ENCODE data around the gene RBKS.
A peak's percentile ranks its signal among the peaks of the same experiment; 100 is the strongest.

The RBKS gene

GRCh38 chr2:27903649-27904404, 13.6 kb upstream of the RBKS start:
- no peaks in the 10 kb centered on the region for H3K27me3 ChIP-seq (ENCODE audit: control insufficient read depth, insufficient read depth, low read length)
- H3K36me3 ChIP-seq (ENCODE audit: control insufficient read depth, insufficient read depth, low read length), result no peaks in the 10 kb centered on the region; the same call in 1 of the 2 replicates
- H3K9me3 ChIP-seq (ENCODE audit: control insufficient read depth, insufficient read depth, low read depth, low read length), result no peaks in the 10 kb centered on the region
- H3K4me3 ChIP-seq (ENCODE audit: low read depth, low read length), result no peak overlapping the region
- no peak overlapping the region for H3K27ac ChIP-seq (ENCODE audit: low read depth, low read length)
- H3K4me1 ChIP-seq (ENCODE audit: control insufficient read depth, insufficient read depth, low read length), result no peaks in the 10 kb centered on the region; the same call in 1 of the 2 replicates
- no peak overlapping the region for H3K9ac ChIP-seq (ENCODE audit: low read length)

GRCh38 chr2:27903018-27903417, 12.8 kb upstream of the RBKS start:
- Histone ChIP-seq H3K27ac (ENCODE audit: low read depth, low read length) (no peak overlapping the region), H3K9ac (ENCODE audit: low read length) (no peak overlapping the region), H3K36me3 (ENCODE audit: control insufficient read depth, insufficient read depth, low read length) (no peaks in the 10 kb centered on the region; the same call in 1 of the 2 replicates), H3K4me1 (ENCODE audit: control insufficient read depth, insufficient read depth, low read length) (no peaks in the 10 kb centered on the region; the same call in 1 of the 2 replicates), H3K9me3 (ENCODE audit: control insufficient read depth, insufficient read depth, low read depth, low read length) (no peaks in the 10 kb centered on the region), H3K27me3 (ENCODE audit: control insufficient read depth, insufficient read depth, low read length) (no peaks in the 10 kb centered on the region), H3K4me3 (ENCODE audit: low read depth, low read length) (no peak overlapping the region)

- H3K36me3 ChIP-seq (ENCODE audit: control insufficient read depth, insufficient read depth, low read length), result no peaks in the 10 kb centered on the region; the same call in 1 of the 2 replicates
- no peak overlapping the region for H3K4me3 ChIP-seq (ENCODE audit: low read depth, low read length)
- H3K27ac ChIP-seq (ENCODE audit: low read depth, low read length), result no peak overlapping the region
Observed at GRCh38 chr2:27902098-27902497, 11.9 kb upstream of the RBKS start.

GRCh38 chr2:27901234-27901633, 11.0 kb upstream of the RBKS start:
- Histone ChIP-seq H3K9ac (ENCODE audit: low read length) (no peak overlapping the region), H3K4me1 (ENCODE audit: control insufficient read depth, insufficient read depth, low read length) (no peaks in the 10 kb centered on the region), H3K27me3 (ENCODE audit: control insufficient read depth, insufficient read depth, low read length) (no peaks in the 10 kb centered on the region), H3K36me3 (ENCODE audit: control insufficient read depth, insufficient read depth, low read length) (peaks cover 8% of the 10 kb centered on the region), H3K9me3 (ENCODE audit: control insufficient read depth, insufficient read depth, low read depth, low read length) (no peaks in the 10 kb centered on the region), H3K4me3 (ENCODE audit: low read depth, low read length) (no peak overlapping the region), H3K27ac (ENCODE audit: low read depth, low read length) (no peak overlapping the region)

More at GRCh38 chr2:27902098-27902497, 11.9 kb upstream of the RBKS start:
- H3K27me3 ChIP-seq (ENCODE audit: control insufficient read depth, insufficient read depth, low read length), result no peaks in the 10 kb centered on the region
- H3K9ac ChIP-seq (ENCODE audit: low read length), result no peak overlapping the region
- H3K9me3 ChIP-seq (ENCODE audit: control insufficient read depth, insufficient read depth, low read depth, low read length), result no peaks in the 10 kb centered on the region
- no peaks in the 10 kb centered on the region; the same call in 1 of the 2 replicates for H3K4me1 ChIP-seq (ENCODE audit: control insufficient read depth, insufficient read depth, low read length)

- no peaks in the 10 kb centered on the region for H3K27me3 ChIP-seq (ENCODE audit: control insufficient read depth, insufficient read depth, low read length)
- H3K9me3 ChIP-seq (ENCODE audit: control insufficient read depth, insufficient read depth, low read depth, low read length), result no peaks in the 10 kb centered on the region
- peaks cover 11% of the 10 kb centered on the region for H3K36me3 ChIP-seq (ENCODE audit: control insufficient read depth, insufficient read depth, low read length)
- H3K4me3 ChIP-seq (ENCODE audit: low read depth, low read length), result no peak overlapping the region
- H3K27ac ChIP-seq (ENCODE audit: low read depth, low read length), result no peak overlapping the region
- H3K9ac ChIP-seq (ENCODE audit: low read length), result no peak overlapping the region
- H3K4me1 ChIP-seq (ENCODE audit: control insufficient read depth, insufficient read depth, low read length), result no peaks in the 10 kb centered on the region
Observed at GRCh38 chr2:27897717-27898116, 7.5 kb upstream of the RBKS start.

- Histone ChIP-seq H3K9ac (ENCODE audit: low read length) (no peak overlapping the region), H3K4me1 (ENCODE audit: control insufficient read depth, insufficient read depth, low read length) (no peaks in the 10 kb centered on the region), H3K36me3 (ENCODE audit: control insufficient read depth, insufficient read depth, low read length) (peaks cover 11% of the 10 kb centered on the region), H3K9me3 (ENCODE audit: control insufficient read depth, insufficient read depth, low read depth, low read length) (no peaks in the 10 kb centered on the region), H3K27ac (ENCODE audit: low read depth, low read length) (no peak overlapping the region), H3K4me3 (ENCODE audit: low read depth, low read length) (no peak overlapping the region), H3K27me3 (ENCODE audit: control insufficient read depth, insufficient read depth, low read length) (no peaks in the 10 kb centered on the region)
Observed at GRCh38 chr2:27893006-27893405, 2.8 kb upstream of the RBKS start.

- no peaks in the 10 kb centered on the region for H3K4me1 ChIP-seq (ENCODE audit: control insufficient read depth, insufficient read depth, low read length)
- H3K36me3 ChIP-seq (ENCODE audit: control insufficient read depth, insufficient read depth, low read length), result peaks cover 7% of the 10 kb centered on the region
- H3K9ac ChIP-seq (ENCODE audit: low read length), result no peak overlapping the region
- peak overlapping the region; percentile 85 for H3K4me3 ChIP-seq (ENCODE audit: low read depth, low read length)
- H3K27me3 ChIP-seq (ENCODE audit: control insufficient read depth, insufficient read depth, low read length), result no peaks in the 10 kb centered on the region
- no peak overlapping the region for H3K27ac ChIP-seq (ENCODE audit: low read depth, low read length)
- no peaks in the 10 kb centered on the region for H3K9me3 ChIP-seq (ENCODE audit: control insufficient read depth, insufficient read depth, low read depth, low read length)
Observed at GRCh38 chr2:27891673-27892105, 1.5 kb upstream of the RBKS start.

GRCh38 chr2:27890924-27891672, 911 bp upstream of the RBKS start:
- H3K4me1 ChIP-seq (ENCODE audit: control insufficient read depth, insufficient read depth, low read length), result no peaks in the 10 kb centered on the region
- peak overlapping the region; percentile 96 for H3K9ac ChIP-seq (ENCODE audit: low read length)
- no peak overlapping the region for H3K27ac ChIP-seq (ENCODE audit: low read depth, low read length)
- no peaks in the 10 kb centered on the region for H3K9me3 ChIP-seq (ENCODE audit: control insufficient read depth, insufficient read depth, low read depth, low read length)
- H3K27me3 ChIP-seq (ENCODE audit: control insufficient read depth, insufficient read depth, low read length), result no peaks in the 10 kb centered on the region
- H3K36me3 ChIP-seq (ENCODE audit: control insufficient read depth, insufficient read depth, low read length), result peaks cover 1% of the 10 kb centered on the region; the same call in 1 of the 2 replicates
- H3K4me3 ChIP-seq (ENCODE audit: low read depth, low read length), result peak overlapping the region; percentile 85

- H3K4me3 ChIP-seq (ENCODE audit: low read depth, low read length), result peak overlapping the region; percentile 85
- no peaks in the 10 kb centered on the region for H3K36me3 ChIP-seq (ENCODE audit: control insufficient read depth, insufficient read depth, low read length)
- H3K27ac ChIP-seq (ENCODE audit: low read depth, low read length), result no peak overlapping the region
- peak overlapping the region; percentile 96 for H3K9ac ChIP-seq (ENCODE audit: low read length)
- no peaks in the 10 kb centered on the region for H3K9me3 ChIP-seq (ENCODE audit: control insufficient read depth, insufficient read depth, low read depth, low read length)
- no peaks in the 10 kb centered on the region for H3K4me1 ChIP-seq (ENCODE audit: control insufficient read depth, insufficient read depth, low read length)
- H3K27me3 ChIP-seq (ENCODE audit: control insufficient read depth, insufficient read depth, low read length), result no peaks in the 10 kb centered on the region
Observed at GRCh38 chr2:27889774-27890145, 427 bp downstream of the RBKS start.

- no peaks in the 10 kb centered on the region for H3K27me3 ChIP-seq (ENCODE audit: control insufficient read depth, insufficient read depth, low read length)
- H3K36me3 ChIP-seq (ENCODE audit: control insufficient read depth, insufficient read depth, low read length), result no peaks in the 10 kb centered on the region
- H3K27ac ChIP-seq (ENCODE audit: low read depth, low read length), result no peak overlapping the region
- no peaks in the 10 kb centered on the region for H3K9me3 ChIP-seq (ENCODE audit: control insufficient read depth, insufficient read depth, low read depth, low read length)
- H3K4me1 ChIP-seq (ENCODE audit: control insufficient read depth, insufficient read depth, low read length), result no peaks in the 10 kb centered on the region
- H3K9ac ChIP-seq (ENCODE audit: low read length), result no peak overlapping the region
- no peak overlapping the region for H3K4me3 ChIP-seq (ENCODE audit: low read depth, low read length)
Observed at GRCh38 chr2:27888790-27889189, 1.4 kb downstream of the RBKS start.

- Histone ChIP-seq H3K9ac (ENCODE audit: low read length) (no peak overlapping the region), H3K36me3 (ENCODE audit: control insufficient read depth, insufficient read depth, low read length) (no peaks in the 10 kb centered on the region), H3K27ac (ENCODE audit: low read depth, low read length) (no peak overlapping the region), H3K9me3 (ENCODE audit: control insufficient read depth, insufficient read depth, low read depth, low read length) (no peaks in the 10 kb centered on the region), H3K4me1 (ENCODE audit: control insufficient read depth, insufficient read depth, low read length) (no peaks in the 10 kb centered on the region), H3K4me3 (ENCODE audit: low read depth, low read length) (no peak overlapping the region), H3K27me3 (ENCODE audit: control insufficient read depth, insufficient read depth, low read length) (no peaks in the 10 kb centered on the region)
Observed at GRCh38 chr2:27887830-27888229, 2.4 kb downstream of the RBKS start.
